Naive thymus-derived CD4-positive, alpha-beta T cell (primary cell): Measurements from ENCODE around the gene DAB2IP. TPM values are rescaled to one million over a fixed set of nuclear protein-coding genes. Genes with fewer than 3 reads are reported as not detected.

Experiments
- ATAC-seq: fragments of 150-1000 bp; cut with Tn5 transposase; 2 replicates; pipeline ENCODE4 v1.10.0; 2021; ENCODE audit warnings: mild to moderate bottlenecking, moderate library complexity
- CTCF ChIA-PET: fragments of 350-600 bp; sonication (Branson Sonifier 250); formaldehyde crosslinking; loops from one replicate; lab custom pipeline; 2021; ENCODE audit warnings: antibody characterized with exemption; lab: Charles Lee
- POLR2A ChIA-PET: fragments of 350-600 bp; sonication (Branson Sonifier 250); formaldehyde crosslinking; loops from one replicate; lab custom pipeline; 2021; ENCODE audit warnings: antibody characterized with exemption, inconsistent platforms; lab: Charles Lee
- DNase-seq, 9 donors: peaks; one replicate each; pipeline versions ENCODE4 v3.0.0 to v3.0.0-alpha.2; 2020 to 2022; ENCODE audit warnings: mixed read lengths in 1 of 9
- H3K27ac ChIP-seq: one replicate; pipeline ENCODE4 v1.7.0; 2013; ENCODE audit warnings: mild to moderate bottlenecking, low read depth, low read length, moderate library complexity
- H3K27me3 ChIP-seq, 2 donors: one replicate each; pipeline ENCODE4 v1.7.0; 2013; ENCODE audit warnings: low read length in 2 of 2, mild to moderate bottlenecking in 2 of 2, moderate library complexity in 2 of 2; ENCODE audit not compliant: control insufficient read depth in 2 of 2, insufficient read depth in 2 of 2
- H3K36me3 ChIP-seq, 3 experiments: 1 replicate in 2 of 3; 2 replicates in 1 of 3; pipeline ENCODE4 v1.7.0; 2013; ENCODE audit warnings: low read length in 3 of 3, mild to moderate bottlenecking in 3 of 3, moderate library complexity in 1 of 3; ENCODE audit not compliant: insufficient read depth in 3 of 3, control insufficient read depth in 2 of 3
- H3K4me1 ChIP-seq, 2 donors: one replicate each; pipeline ENCODE4 v1.7.0; 2013; ENCODE audit warnings: low read length in 2 of 2, mild to moderate bottlenecking in 2 of 2, moderate library complexity in 1 of 2; ENCODE audit not compliant: control insufficient read depth in 2 of 2, insufficient read depth in 2 of 2
- H3K4me3 ChIP-seq: 2 replicates; pipeline ENCODE4 v1.7.0; 2013; ENCODE audit warnings: mild to moderate bottlenecking, low read length
- H3K9me3 ChIP-seq, 3 experiments: 1 replicate in 2 of 3; 2 replicates in 1 of 3; pipeline ENCODE4 v1.7.0; 2013; ENCODE audit warnings: low read length in 3 of 3; ENCODE audit not compliant: control insufficient read depth in 2 of 3
- H3K27ac Mint-ChIP-seq, 9 donors: one replicate each; pipeline ENCODE4 v1.8.0; 2020 to 2022; ENCODE audit warnings: mixed read lengths in 9 of 9, mild to moderate bottlenecking in 8 of 9, moderate library complexity in 5 of 9, inconsistent platforms in 2 of 9
- H3K27me3 Mint-ChIP-seq, 5 donors: one replicate each; pipeline ENCODE4 v1.8.0; 2021 to 2022; ENCODE audit warnings: mixed read lengths in 5 of 5, mild to moderate bottlenecking in 1 of 5
- H3K36me3 Mint-ChIP-seq, 5 donors: one replicate each; pipeline ENCODE4 v1.8.0; 2020 to 2022; ENCODE audit warnings: mixed read lengths in 5 of 5, mild to moderate bottlenecking in 3 of 5, inconsistent platforms in 1 of 5
- H3K4me1 Mint-ChIP-seq, 7 donors: one replicate each; pipeline ENCODE4 v1.8.0; 2020 to 2022; ENCODE audit warnings: mixed read lengths in 7 of 7, mild to moderate bottlenecking in 3 of 7, inconsistent platforms in 1 of 7
- H3K4me3 Mint-ChIP-seq, 10 donors: one replicate each; pipeline ENCODE4 v1.8.0; 2020 to 2022; ENCODE audit warnings: mild to moderate bottlenecking in 10 of 10, mixed read lengths in 10 of 10, moderate library complexity in 6 of 10, inconsistent platforms in 2 of 10
- H3K9me3 Mint-ChIP-seq, 11 donors: one replicate each; pipeline ENCODE4 v1.8.0; 2020 to 2022; ENCODE audit warnings: mixed read lengths in 11 of 11, mild to moderate bottlenecking in 4 of 11, inconsistent platforms in 1 of 11, moderate library complexity in 1 of 11
- intact Hi-C, 2 donors: fragments of 100-400 bp; cut with micrococcal nuclease; formaldehyde crosslinking; loops; one replicate each; pipeline ENCODE4 v1.15.1; 2023
- polyA plus RNA-seq, 2 donors: library from polyadenylated mRNA; unstranded; fragments of 300-500 nt; fragmentation: Illumina TruSeq; gene quantifications; one replicate each; pipeline ENCODE4 v1.2.3, GENCODE V29; 2021
- total RNA-seq, 6 experiments: library from RNA in 5 of 6; stranded (reverse) in 5 of 6; gene quantifications; 1 replicate in 5 of 6; 2 replicates in 1 of 6; pipeline ENCODE4 v1.2.3 and lab custom pipeline; 2021 to 2026

Gene DAB2IP
- total and polyA plus RNA-seq, 7 experiments from 2014 or later: 0.15 TPM; not detected in 6

DNA sequence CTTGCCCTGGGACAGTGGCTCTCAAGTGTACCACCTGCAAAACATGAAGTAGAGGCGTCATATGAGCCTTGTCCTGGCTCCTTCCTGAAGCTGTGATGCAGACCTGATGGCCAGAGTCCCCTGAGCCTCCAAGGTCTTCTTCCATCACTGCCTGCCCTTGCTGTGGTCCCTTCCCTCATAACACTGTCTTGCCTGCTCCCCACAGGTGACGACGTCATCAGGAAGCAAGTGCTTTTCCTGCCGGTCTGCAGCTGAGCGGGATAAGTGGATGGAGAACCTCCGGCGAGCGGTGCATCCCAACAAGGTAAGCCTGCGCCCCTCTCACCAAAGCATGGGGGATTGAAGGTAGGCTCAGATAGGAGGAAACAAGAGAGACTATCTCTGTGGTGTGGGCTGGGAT lies 107.3 kb downstream of the DAB2IP start:
- H3K27ac ChIP-seq: no peak overlapping the region
- no peaks in the 10 kb centered on the region for H3K4me1 Mint-ChIP-seq
- no peaks in the 10 kb centered on the region for H3K27me3 ChIP-seq
- H3K36me3 Mint-ChIP-seq: no peaks in the 10 kb centered on the region
- no peak overlapping the region for H3K4me3 ChIP-seq
- ChIA-PET POLR2A (no interaction called here), CTCF (no interaction called here)
- ATAC-seq: no peak
- intact Hi-C loops: no loop called here
- H3K4me1 ChIP-seq: no peaks in the 10 kb centered on the region
- no peak for DNase-seq
- no peaks in the 10 kb centered on the region for H3K27me3 Mint-ChIP-seq
- no peaks in the 10 kb centered on the region for H3K9me3 ChIP-seq
- no peaks in the 10 kb centered on the region for H3K9me3 Mint-ChIP-seq
- H3K36me3 ChIP-seq: no peaks in the 10 kb centered on the region
- no peak overlapping the region for H3K4me3 Mint-ChIP-seq
- no peak overlapping the region for H3K27ac Mint-ChIP-seq

DNA sequence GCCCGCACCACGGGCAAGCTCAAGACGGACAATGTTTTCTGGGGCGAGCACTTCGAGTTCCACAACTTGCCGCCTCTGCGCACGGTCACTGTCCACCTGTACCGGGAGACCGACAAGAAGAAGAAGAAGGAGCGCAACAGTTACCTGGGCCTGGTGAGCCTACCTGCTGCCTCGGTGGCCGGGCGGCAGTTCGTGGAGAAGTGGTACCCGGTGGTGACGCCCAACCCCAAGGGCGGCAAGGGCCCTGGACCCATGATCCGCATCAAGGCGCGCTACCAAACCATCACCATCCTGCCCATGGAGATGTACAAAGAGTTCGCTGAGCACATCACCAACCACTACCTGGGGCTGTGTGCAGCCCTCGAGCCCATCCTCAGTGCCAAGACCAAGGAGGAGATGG lies 108.6 kb downstream of the DAB2IP start:
- ChIA-PET POLR2A (no interaction called here), CTCF (no interaction called here)
- H3K9me3 ChIP-seq: no peaks in the 10 kb centered on the region
- Mint-ChIP-seq H3K27me3 (no peaks in the 10 kb centered on the region), H3K27ac (no peak overlapping the region), H3K36me3 (no peaks in the 10 kb centered on the region), H3K9me3 (no peaks in the 10 kb centered on the region), H3K4me1 (no peaks in the 10 kb centered on the region), H3K4me3 (no peak overlapping the region)
- intact Hi-C loops: no loop called here
- no peak overlapping the region for H3K4me3 ChIP-seq
- H3K27me3 ChIP-seq: no peaks in the 10 kb centered on the region
- H3K4me1 ChIP-seq: no peaks in the 10 kb centered on the region
- no peak overlapping the region for H3K27ac ChIP-seq
- no peak for ATAC-seq
- no peaks in the 10 kb centered on the region for H3K36me3 ChIP-seq
- no peak for DNase-seq

DNA sequence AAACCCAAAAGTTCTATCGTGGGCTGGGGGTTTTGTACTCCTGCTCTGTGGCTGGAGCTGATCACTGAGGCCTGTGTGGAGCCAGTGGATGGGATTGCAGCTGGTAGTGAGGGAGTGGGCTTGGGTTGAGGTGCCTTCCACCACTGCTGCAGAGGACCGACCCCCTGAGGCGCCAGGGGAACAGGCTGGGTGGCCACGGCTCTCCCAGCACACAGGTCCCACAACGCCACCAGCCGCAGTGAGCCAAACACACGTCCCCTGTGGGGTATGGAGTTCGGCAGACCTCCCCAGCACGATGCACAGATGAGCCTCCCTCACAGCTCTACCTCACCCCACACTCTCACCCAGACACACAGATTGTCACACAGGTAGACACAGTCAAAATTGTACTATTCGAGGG lies 109.1 kb downstream of the DAB2IP start:
- H3K27me3 Mint-ChIP-seq: no peaks in the 10 kb centered on the region
- Histone ChIP-seq H3K4me1 (no peaks in the 10 kb centered on the region), H3K4me3 (no peak overlapping the region), H3K36me3 (no peaks in the 10 kb centered on the region), H3K27ac (no peak overlapping the region), H3K27me3 (no peaks in the 10 kb centered on the region), H3K9me3 (no peaks in the 10 kb centered on the region)
- DNase-seq: no peak
- ChIA-PET POLR2A (no interaction called here), CTCF (no interaction called here)
- no peak overlapping the region for H3K27ac Mint-ChIP-seq
- no peaks in the 10 kb centered on the region for H3K4me1 Mint-ChIP-seq
- no peak overlapping the region for H3K4me3 Mint-ChIP-seq
- H3K9me3 Mint-ChIP-seq: no peaks in the 10 kb centered on the region
- H3K36me3 Mint-ChIP-seq: no peaks in the 10 kb centered on the region
- intact Hi-C loops: no loop called here
- no peak for ATAC-seq

DNA sequence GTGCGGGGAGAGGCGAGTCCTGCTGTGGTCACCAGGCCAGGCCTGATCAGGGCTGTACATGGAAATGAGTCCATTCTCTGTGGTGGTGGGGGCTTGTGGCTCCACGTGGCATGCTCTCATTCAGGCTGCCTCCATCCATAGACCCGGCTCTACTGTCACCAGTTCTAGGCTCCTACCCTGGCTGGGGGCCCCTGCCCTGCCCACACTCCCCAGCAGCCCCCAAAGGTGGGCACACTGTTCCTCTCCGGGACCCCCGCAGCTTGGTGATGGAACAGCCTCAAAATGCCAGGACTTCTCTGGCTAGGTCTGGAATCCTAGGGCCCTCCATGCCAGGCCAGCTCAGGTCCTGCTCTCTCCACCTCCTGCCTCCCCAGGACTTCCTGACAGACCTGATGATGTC lies 111.7 kb downstream of the DAB2IP start:
- ChIA-PET CTCF (no interaction called here), POLR2A (no interaction called here)
- H3K9me3 ChIP-seq: no peaks in the 10 kb centered on the region
- no peak overlapping the region for H3K27ac Mint-ChIP-seq
- no peak for DNase-seq
- H3K4me1 ChIP-seq: no peaks in the 10 kb centered on the region
- H3K36me3 Mint-ChIP-seq: no peaks in the 10 kb centered on the region
- no peaks in the 10 kb centered on the region for H3K27me3 Mint-ChIP-seq
- H3K9me3 Mint-ChIP-seq: no peaks in the 10 kb centered on the region
- H3K27me3 ChIP-seq: no peaks in the 10 kb centered on the region
- H3K4me1 Mint-ChIP-seq: no peaks in the 10 kb centered on the region
- no peak overlapping the region for H3K27ac ChIP-seq
- no peak overlapping the region for H3K4me3 ChIP-seq
- intact Hi-C loops: no loop called here
- no peak for ATAC-seq
- H3K36me3 ChIP-seq: no peaks in the 10 kb centered on the region
- H3K4me3 Mint-ChIP-seq: no peak overlapping the region

DNA sequence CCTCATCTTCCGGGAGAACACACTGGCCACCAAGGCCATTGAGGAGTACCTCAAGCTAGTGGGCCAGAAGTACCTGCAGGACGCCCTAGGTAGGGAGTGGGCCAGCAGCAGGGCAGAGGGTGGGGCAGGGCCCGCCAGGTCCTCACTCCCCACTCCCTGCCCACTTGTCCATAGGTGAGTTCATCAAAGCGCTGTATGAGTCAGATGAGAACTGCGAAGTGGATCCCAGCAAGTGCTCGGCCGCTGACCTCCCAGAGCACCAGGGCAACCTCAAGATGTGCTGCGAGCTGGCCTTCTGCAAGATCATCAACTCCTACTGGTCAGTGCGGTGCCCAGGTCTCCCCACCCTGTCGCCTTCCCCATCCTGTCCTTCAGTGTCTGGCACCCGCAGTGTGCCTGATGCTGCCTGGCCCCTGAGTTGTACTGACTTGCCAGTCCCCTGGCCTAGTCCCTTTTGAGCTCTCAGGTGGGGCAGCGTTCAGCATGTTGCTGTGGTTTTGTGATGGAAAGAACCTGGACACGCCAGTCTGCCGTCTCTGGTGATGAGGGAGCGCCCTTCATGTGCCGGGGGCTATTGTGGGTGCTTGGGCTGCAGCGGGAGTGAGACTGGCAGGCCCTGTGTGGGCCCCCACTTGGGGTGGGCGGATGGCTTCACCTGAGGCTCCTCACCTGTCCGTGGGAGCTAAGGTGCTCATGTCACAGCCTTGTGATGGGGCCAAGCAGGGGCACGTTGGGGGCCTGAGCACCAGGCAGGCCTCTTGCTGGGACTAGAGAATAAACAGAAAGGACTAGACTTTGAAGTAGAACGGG lies 112.3 kb downstream of the DAB2IP start:
- Mint-ChIP-seq H3K4me3 (no peak overlapping the region), H3K9me3 (no peaks in the 10 kb centered on the region), H3K36me3 (no peaks in the 10 kb centered on the region), H3K27ac (no peak overlapping the region), H3K27me3 (no peaks in the 10 kb centered on the region), H3K4me1 (no peaks in the 10 kb centered on the region)
- no peak for DNase-seq
- no peak for ATAC-seq
- Histone ChIP-seq H3K4me3 (no peak overlapping the region), H3K36me3 (no peaks in the 10 kb centered on the region), H3K4me1 (no peaks in the 10 kb centered on the region), H3K9me3 (no peaks in the 10 kb centered on the region), H3K27me3 (no peaks in the 10 kb centered on the region), H3K27ac (no peak overlapping the region)
- intact Hi-C loops: no loop called here
- POLR2A ChIA-PET: no interaction called here
- CTCF ChIA-PET: no interaction called here

DNA sequence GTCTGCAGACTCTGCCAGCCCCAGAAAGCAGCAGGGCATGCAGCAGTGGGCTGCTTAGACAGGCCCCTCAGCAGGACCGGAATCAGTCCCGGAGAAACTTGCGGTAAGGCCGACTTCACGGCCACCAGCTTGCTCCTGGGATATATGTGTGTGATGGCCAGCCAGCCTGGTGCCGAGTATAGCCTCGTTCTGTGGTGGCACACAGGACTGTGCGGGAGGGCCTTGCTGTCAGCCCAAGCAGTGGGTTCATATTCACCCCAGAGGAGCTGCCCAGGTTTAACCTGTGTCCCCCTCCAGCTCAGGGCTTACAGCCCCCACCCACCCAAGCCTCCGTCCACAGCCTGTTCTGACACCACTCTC lies 112.9 kb downstream of the DAB2IP start:
- ChIA-PET POLR2A (no interaction called here), CTCF (no interaction called here)
- intact Hi-C loops: no loop called here
- Histone ChIP-seq H3K27ac (no peak overlapping the region), H3K36me3 (no peaks in the 10 kb centered on the region), H3K27me3 (no peaks in the 10 kb centered on the region), H3K9me3 (no peaks in the 10 kb centered on the region), H3K4me3 (no peak overlapping the region), H3K4me1 (no peaks in the 10 kb centered on the region)
- no peaks in the 10 kb centered on the region for H3K27me3 Mint-ChIP-seq
- H3K9me3 Mint-ChIP-seq: no peaks in the 10 kb centered on the region
- H3K4me1 Mint-ChIP-seq: no peaks in the 10 kb centered on the region
- no peak overlapping the region for H3K4me3 Mint-ChIP-seq
- DNase-seq (no peak), ATAC-seq (no peak)
- no peak overlapping the region for H3K27ac Mint-ChIP-seq
- H3K36me3 Mint-ChIP-seq: no peaks in the 10 kb centered on the region
